ENCODE measurements around the gene PRG3.

The PRG3 gene

DNA sequence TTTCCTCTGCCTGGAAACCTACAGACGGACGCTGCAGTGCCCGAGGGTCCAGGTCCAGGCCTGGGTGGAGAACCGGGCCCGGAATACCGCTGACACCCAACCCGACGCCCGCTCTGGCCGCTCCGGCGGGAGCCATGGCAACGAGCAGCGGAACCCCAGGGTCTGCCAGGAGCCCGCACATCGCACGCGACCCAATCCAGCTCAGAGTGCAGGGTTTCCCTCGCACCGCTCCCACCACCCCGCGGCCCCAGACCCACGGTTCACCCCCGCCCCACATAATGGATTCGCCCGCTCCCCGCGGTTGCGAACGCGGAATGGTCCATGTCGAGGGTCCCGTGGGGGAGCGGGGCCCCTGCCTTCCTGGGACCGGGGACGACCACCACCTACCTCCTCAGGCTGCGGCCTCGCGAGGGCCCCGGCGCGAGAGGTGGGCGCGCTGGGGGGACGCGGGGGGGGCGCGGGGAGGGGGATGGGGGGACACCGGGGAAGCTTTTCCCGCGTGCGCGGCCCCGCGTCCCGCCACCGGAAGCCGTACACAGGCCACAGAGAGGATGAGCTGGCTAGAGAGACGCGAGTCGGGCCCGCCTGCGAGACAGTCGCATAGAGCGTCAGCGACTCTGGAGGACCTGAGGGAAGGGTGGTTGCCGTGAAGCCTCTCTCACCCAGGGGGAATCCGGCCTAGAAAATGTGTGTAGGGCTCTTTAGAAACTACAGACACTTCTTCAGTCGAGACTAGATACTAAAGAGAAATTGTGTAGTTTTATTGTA is 45.4 kb downstream of the PRG3 start, which contains the start of gene SSRP1:
Gene SSRP1 (minus strand): TSS at position 550 of the 768 bp plus-strand sequence. CDS start 771 bp downstream, outside the sequence.
- peak; percentile 83 to 95 for DNase-seq

DNA sequence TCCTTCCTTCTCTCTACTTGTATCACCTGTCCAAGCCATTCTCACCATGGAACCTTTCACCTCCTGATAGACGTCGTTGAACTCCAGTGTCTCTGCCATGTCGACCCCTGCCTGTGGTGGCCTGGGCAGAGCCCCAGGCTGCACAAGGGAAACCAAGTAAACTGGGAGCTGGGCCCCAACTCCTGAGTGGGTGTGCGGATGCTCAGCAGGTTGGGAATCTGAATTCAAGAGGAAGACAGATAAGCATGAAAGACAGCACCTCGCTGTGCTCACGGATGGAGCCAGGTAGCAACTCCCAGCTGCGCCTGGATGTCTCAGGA is 46.0 kb downstream of the PRG3 start:
- DNase-seq, result no peak

DNA sequence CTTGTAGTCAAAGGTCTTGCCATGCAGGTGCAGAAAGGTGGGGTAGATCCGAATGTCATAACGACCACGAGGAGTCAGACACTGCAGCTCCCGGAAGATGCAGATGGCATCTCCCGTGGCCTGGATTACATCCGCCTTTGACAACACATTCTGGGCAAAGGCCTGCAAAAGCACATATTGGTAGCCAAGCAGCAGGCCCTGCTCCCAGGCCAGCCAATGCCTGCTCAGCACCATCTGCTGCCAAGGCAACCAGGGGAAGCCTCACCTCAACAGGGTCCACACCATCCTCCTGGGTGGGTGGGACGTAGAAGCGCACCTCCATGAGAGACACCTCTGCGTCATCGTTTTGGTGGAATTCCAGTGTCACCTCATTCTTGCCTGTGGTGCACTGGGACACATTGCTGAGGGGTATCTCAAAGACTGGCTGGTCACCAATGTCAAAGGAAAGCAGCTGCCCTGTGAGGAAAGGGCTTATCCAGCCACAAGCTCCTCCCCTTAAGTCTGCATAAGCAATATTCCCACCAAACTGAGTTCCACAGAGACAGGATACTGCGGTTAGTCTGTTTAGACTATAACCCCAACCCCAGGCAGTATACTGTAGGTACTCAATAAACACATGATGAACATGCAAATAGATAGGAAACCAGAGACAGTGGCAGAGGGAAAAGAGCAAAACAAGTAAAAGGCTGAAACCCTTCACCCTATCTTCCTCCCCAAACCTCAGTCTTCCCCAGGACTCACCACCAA is 48.1 kb downstream of the PRG3 start:
- DNase-seq, result no peak

DNA sequence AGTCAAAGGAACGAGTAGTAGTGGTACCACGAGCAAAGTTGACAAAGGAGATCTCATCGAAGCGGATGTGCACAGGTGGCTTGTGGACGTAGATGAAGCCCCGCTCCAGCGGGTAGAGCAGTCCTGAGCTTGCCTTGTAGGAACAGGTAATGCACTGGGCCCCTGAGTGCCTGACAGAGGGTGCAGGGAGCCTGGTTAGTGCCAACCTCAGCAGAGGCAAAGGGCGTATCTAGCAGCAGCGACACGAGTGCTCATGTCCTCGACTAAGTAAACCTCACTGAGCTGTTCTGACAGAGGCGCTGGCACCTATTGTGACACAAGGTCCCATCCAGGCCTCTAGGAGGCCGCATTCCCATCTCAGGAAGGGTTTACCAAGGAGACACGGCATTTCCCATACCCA is 49.2 kb downstream of the PRG3 start:
- DNase-seq, result no peak

GRCh38 chr11:57330029-57330428 is 50.9 kb downstream of the PRG3 start:
- no peak for DNase-seq

DNA sequence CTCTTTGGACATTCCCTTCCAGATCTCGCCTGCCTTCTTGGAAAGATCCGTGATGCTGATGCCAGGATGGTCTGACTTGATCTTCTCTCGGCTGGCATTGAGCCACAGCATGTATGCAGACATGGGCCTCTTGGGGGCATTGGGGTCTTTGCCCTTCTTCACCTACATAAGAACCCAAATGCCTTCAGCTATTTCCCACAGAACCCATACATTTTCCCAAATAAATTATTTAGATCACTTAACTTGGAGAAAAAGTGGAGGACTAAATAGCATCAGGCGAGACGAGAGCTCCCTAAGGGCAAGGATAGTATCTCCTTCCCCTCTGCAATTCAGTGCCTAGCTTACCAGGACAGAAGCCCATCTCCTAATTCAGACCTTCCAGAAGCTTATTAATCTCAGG is 53.2 kb downstream of the PRG3 start:
- DNase-seq, result no peak
